NCI-H526 treated with DMSO at 0.1 percent for 48 hours (cell line): ENCODE results near the gene GAS6.

ENCODE experiments used
- DNase-seq: peaks from one replicate; lab custom pipeline; 2025; lab: John Stamatoyannopoulos, UW

The GAS6 gene

DNA sequence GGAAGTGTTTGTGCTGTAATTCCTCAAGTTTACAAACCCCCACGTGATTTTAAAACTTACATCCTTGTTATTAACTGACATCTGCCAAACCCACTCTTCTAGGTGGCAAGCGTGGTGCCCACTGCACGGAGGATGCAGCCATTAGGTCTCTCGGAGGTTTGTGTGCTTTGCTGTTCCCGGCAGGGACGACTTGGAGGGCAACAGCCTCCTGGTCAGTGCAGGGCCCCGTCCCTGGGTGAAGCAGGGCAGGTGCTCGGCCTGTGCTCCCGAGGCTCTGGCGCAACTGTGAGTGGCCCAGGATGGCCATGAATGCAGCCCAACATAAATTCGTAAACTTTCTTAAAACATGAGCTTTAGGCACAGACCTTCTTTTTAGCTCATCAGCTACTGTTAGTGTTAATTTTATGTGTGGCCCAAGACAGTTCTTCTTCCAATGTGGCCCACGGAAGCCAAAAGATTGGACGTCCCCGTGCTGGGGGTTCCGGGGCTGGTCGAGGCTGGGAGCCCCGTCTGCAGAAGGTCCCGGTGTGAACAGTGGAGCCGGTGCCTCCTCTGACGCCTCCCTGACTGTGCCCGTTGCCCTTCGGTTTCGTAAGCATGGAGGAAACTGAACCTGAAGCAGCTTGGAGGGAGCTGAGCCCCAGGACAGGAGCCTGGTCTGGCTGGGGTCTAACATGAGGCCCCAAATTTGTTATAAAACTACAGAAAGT, 11.9 kb downstream of the GAS6 start:
- DNase-seq: no peak

DNA sequence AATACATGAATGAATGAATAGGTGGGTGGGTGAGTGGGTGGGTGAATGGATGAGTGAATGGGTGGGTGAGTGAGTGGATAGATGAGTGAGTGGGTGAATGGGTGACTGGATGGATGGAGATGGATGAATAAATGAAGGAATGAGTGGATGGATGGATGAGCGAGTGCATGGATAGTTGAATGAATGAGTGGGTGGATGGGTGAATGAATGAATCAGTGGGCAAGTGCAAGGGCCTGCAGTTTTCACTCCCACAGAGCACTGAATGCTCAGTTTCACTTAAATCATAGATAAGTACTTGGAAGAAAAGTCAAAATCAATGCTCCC, 12.4 kb downstream of the GAS6 start:
- DNase-seq: no peak

DNA sequence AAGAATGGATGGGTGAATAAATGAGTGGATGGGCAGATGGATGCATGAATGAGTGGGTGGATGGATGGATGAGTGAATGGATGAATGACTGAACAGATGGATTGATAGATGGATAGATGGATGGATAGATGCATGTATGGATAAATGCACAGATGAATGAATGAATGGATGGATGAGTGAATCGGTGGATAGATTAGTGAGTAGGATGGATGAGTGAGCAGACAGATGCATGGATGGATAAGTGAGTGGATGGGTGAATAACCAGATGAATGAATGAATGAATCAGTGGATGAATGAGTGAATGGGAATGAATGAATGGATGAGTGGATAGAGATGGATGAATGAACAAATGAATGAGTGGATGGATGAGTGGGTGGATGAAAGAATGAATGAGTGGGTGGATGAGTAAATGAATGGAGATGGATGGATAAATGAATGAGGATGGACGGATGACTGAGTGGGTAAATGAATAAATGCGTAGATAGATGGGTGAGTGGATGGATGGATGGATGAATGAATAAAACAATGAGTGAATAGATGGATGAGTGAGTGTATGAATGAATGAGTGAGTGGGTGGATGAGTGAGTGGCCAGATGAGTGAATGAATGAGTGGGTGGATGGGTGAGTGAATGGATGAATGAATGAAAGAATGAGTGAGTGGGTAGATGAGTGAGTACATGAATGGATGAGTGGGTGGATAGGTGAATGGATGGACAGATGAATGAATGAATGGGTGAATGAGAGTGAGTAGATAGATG, 13.0 kb downstream of the GAS6 start:
- DNase-seq: no peak

DNA sequence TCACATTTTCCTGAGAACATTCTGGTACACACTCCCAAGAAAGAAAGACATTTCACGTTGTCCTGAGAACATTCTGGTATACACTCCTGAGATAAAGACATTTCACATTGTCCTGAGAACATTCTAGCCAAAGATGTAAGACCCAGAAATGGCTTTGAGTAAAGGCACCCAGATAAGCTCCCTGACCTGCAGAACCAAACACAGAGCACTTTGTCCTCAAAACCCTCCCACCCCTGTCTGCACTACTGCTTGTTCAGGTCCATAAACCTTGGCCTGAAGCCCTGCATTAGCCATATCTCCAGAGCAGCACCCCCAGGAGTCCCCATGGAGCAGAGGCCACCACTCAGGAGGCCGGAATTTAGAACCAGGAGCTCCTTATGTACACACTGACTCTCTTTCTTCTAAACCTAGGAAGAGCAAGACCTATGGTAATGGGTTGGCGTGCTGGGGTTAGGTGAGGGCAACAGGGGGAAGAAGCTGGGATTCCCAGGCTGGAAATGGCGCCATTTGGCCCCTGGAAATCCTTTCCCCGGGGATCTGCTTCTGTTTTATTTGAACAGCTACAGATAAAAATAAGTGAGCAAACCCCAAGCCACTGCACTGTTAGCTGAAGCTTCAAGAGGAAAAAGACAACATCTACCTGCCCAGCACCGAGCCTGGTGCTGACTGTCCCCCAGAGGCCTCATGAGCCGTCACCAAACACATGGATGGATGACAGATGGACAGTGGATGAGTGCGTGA, 13.7 kb downstream of the GAS6 start:
- no peak for DNase-seq

DNA sequence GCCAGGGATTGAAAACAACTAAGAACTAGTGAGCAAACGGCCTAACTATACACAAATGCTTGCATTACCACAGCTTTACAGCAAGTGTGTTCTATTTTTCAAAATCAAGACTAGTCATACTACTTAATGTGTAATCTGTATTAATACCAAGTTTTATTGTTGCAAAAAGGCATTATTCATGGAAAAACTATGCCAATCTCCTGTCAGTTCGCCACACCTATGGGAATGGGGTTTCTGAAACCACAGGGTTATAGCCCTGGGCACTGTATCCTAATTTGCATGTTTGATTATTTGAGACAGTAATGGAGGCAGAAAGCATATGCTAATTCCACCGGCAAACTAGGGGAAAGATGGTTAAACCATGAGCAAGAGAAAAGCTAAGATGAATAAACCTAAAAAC, 14.3 kb downstream of the GAS6 start:
- DNase-seq: peak; percentile 70

DNA sequence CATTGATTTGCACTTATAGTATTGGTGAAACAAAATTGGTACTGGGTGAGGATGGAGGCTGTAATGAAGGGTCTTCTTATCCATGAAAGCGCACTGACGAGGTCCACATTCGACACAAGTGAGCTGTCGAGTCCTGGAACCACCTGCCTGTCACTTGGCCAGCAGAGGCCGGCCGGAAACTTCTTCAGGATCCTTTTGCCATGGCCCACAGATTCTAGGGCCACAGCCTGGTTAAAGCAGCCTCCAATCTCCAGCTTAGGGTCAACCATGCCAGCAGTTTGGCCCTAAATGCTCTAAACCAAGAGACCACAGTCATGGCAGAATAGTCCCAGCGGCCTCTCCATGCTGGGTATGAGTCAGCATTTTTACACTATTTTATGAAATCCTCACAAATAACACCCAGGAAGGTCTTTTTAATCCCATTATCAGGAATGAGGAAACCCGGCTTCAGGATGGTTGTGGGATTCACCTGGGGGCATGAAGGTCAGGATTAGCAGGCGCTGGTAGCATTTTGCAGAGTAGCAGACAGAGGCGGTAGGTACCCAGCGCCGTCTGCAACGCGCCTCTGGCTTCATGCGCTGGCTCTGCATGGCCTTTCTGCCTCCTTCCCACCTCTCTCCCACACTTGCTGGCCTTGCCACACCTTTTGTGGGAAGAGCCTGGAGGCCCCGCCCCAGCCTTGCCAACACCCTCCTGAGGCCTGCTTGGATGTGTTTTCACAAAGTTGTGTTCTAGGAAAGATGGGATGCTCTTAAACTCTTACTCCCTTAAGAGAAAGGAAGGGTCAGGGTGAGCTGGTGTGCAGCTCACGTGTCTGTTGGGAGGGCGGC, 15.2 kb downstream of the GAS6 start:
- DNase-seq: peak; percentile 25

DNA sequence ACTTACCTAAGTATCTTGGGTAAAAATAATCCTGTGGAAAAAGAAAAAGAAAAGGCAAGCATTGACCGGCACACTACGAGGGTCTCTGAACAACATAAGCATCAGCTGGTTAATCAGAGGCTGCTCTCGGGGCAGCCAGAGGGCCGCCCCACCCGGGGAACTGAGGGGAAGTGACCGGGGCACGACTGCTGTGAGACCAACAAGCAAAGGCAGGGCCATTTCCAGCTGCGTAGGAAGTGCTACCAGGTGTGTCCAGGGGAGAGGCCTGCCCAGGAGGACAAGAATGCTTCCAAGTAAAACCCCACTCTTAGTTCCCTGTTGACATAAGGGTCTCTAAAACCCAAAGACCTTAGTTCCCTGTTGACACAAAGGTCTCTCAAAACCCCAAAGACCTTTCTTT, 15.9 kb downstream of the GAS6 start:
- DNase-seq: no peak

DNA sequence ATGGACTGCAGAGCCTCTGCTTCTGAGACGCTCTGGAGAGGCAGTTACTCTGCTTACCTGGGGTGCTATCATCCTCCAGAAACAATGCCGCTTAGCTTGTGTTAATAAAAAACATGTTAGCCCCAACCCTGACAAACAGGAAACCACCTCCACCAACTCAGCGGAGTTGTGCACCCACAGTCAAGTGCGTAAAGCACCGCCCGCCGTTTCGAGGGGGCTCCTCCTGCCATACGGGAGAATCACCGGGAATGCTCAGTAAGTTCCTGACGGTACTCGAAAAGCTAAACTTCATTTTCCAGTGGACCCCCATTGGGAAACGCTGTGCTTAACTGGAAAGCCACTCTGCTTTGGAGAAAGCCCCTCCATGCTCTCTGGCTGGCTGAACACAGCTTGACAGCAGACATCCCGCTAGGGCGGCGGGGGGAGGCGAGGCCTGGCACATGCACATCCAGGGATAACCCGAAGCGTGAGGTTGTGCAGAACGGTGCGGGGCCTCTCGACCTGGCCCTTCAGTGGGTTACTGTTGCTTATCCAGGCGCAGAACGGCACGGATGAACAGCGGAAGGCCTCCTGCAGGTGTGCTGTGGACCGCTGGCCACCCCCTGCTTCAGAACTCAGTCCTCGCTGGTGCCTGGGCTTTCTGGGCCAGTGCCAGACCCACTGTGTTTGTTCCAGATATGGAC, 17.1 kb downstream of the GAS6 start:
- DNase-seq: no peak

DNA sequence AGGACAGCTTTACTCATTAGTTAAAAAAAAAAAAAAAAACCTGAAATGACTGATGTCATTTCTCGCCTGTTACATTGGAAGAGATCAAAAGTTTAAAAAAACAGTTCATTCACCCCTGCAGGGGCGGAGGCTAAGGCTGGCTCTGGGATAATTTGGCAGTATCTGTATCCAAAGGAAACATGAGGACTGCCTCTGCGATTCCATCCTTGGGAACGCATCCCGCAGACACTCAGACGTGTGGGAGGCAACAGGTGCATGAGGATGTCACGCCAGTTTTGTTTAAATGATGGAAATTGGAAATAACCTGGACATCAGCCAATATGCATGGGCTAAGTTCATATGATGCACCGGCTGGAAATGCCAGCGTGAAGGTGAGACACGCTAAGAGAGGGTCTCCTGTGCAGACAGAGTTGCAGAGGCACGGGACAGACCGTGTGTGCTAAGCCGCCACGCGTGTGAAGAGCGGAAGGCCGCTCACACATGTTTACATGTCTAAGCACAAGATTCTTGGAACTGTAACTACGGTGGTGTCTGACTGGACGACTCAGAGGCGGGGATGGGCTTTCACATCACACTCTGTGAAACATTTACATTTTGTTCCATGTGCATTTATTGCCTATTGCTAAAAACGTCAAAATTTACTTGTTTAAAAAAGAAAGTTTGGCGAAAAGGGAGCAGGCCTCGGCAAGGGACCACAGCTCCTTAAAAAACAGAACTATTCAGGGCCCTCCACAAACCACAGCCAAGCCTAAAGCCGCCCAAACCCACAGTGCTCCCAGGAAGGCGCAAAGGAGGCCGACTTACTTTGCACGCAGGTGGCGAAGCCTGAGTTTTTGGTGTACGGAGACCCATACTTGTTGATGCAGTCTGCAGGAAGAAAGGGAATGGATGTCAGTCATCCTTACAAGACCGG, 17.9 kb downstream of the GAS6 start:
- no peak for DNase-seq

DNA sequence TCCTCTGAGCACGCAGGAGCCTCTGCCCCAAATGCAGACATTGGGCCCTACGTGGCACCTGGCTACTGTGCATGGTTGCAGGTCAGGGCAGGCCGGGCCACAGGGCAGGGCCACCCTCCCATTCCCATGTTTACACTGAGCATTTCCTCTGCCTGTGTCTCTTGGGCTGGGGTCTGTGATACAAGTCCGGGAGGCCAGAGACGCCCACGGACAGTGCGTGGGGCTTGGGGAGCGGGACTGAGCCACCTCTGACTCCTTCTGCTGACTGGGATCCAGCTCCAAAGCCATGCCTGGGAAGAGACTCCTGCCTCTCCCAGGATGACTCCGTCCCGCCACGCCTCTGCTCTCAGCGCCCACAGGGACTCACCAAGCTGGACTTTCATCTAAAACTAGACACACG, 18.8 kb downstream of the GAS6 start:
- no peak for DNase-seq

DNA sequence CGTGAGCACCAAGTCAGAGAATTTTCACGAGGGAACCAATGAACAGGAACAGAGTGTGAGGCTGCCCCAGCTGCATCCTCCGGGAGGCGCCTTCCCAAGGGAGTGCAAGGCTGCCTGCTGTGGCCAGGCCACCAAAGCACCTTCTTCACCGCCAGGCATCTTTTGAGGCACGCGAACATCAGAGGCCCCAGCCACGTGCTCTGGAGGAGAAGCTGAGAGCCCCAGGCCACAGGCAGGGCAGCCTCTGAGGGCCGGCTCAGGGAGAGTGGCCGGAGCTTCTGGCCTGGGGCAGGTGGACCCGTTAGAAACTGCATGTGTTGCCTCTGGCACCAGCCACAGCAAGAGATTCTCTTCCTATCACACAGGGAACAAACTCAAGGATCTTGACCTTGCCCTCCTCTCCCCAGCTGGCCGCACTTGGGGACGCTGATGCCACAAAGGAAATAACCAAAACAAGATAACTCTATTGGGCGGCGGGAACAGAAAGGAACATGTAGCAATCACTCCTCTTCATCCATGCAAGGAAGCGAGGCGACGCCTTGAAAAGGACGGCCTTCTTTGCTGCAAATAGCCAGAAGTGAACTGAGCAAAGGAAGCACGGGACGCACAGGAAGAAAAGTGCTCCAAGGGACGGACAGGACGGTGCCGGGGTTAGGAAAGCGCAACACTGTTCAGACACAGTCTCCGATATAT, 19.9 kb downstream of the GAS6 start:
- DNase-seq: no peak

DNA sequence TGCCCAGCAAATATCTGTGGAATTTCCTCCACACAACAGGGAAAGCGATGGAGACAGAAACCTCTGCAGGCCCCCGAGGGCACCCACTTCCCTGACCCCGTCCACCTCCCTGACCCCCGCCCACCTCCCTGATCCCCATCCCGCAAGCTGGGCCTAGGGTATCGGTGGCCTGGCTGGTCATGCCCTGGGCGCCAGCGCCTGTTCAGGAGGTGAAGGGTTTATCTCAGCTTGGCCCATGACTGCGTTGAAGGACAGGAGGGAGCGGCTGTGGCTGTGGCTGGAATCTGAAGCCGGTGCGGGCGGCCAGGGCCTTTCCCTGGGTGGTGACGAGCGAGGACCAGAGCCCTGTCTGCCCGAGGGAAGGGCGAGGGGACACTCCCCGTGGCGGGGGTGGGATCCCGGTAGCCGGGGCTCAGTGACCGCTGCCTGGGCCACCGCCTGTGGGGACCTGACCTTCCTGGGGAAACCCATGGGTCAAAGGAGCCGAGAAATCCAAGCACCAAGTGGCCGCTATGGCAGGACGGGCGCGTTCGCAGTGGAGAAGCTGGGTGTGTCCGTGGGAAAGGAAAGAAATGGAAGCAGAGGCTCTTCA, 20.7 kb downstream of the GAS6 start:
- no peak for DNase-seq

DNA sequence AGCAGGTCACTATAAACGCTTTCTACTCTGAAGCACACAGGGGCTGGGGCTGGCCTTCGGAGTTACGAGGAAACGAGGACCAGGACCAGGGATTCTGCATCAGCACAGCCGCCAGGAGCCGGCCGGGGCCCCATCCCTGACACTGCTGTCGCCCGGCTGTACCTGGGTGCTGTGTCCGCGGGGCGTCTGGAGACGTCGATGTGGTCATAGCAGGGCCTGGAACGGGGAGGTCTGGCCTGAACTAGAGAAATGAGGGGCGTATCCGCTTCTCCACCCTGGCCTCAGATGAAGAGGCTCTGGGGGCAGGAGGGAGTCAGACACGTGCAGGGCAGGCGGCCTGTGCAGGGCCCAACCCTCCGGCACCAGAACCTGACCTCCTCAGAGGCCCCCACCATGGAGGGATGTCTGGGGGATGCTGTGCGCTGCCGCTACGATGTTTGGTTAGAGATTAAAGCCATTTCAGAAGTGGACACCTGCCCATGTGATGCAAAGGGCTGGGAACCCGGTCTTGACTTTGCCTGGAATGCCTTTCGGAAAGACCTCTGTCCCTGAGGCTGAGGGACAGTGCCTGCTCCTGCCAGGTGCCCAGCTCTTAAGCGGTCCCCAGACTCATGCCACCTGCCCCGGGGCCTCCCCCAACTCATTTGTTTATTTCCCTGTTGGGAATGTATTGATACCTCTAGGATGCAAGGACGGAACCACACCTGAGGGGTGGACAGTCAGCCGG, 21.4 kb downstream of the GAS6 start:
- DNase-seq: no peak

DNA sequence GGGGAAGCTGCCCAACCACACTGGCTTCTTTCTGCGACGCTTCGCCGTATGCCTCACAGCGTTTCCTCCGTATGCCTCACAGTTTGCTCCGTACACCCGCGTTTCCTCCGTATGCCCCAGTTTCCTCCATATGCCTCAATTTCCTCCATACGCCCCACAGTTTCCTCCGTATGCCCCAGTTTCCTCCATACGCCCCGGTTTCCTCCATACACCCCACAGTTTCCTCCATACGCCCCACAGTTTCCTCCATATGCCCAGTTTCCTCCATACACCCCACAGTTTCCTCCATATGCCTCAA, 22.6 kb downstream of the GAS6 start:
- DNase-seq: no peak

DNA sequence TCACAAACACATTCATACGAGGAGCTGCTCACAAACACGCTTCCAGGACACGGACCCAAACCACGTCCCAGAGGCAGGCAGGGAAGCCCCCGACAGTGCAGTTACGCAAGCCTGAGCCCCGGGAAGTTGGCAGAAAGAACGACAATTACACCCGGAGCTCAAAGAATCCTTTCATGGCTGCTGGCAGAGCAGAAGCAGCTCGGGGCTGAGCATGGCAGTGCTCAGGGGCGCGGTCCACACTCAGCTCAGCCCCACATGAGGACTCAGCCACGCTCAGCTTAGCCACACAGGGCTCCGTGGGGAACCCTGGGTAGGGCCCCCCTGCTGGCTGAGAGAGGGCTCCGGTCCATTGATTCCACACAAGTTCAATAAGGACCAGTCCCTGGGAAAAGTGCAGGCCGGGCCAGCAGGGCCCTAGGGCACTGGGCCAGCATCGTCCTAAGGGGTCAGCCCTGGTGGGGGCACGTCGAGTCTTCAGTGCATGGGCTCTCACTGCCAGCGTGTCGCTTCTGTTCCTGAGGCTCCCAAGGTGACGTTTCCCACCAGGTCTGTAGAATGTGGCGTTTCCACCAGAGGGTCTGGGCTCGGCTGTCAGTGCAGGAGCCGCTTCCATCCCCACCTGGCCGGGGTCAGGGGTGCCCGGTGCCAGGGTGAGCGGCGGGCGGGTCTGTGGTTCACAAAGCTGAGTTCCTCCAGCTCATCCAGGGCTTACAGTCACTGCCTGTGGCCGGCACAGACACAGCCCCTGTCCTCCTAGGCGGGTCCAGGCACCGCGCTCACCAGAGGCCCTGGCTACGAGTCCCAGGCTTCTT, 23.1 kb downstream of the GAS6 start:
- DNase-seq: no peak

DNA sequence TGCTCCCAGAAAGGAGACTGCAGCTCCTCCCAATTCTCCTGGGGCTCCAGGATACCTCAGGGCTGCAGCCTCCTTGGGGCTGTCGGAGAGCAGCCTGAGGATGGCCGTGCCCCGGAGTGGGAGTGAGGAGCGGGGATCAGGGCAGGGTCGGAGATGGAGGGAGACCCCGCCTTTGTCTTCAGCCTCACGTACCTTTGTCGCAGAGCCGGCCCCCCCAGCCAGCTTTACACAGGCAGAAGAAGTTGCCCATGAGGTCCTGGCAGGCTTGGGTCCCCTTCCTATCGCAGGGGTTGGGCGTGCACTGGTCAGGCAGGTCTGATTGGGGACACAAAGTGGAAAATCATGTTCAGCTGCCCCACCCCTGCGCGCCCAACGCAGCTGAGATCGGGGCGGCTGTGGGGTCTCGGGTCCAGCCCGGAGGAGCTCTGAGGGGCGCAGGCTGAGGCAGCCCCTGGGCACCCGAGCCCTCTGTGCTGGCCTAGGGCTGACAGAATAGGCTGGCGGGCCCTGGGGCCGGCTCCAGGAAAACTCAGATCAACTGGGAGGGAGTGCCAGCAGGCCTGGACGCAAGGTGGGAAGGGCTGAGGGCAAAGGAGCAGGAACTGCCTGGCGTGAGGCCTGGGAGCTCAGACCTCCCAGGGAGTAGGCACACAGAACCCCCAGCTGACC, 24.2 kb downstream of the GAS6 start:
- DNase-seq: no peak

DNA sequence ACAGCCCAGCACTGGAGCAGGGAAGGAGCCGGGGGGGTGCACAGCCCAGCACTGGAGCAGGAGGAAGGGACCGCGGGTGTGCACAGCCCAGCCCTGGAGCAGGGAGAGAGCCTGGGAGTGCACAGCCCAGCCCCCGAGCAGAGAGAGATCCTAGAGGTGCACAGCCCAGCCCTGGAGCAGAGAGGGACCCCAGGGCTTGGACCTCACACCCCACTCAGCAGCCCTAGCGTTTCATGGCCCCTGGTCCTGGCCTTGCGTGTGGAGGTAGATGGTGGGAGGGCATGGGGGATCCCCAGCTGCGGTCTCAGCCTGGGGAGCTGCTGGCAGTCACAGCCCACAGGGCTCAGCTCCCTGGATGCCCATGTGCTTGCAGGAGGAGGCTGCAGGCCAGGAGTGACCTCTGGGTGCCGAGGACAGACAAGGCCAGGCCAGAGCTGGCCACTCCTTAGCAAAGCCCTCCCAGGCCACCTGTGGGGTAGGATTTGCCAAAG, 25.1 kb downstream of the GAS6 start:
- no peak for DNase-seq
